ENCODE results near the gene XYLT1.

The XYLT1 gene

GRCh38 chr16:17504050-17504449 lies 33.3 kb upstream of the XYLT1 start:
- TF ChIP-seq CTCF (IDR thresholded peaks at IDR 0.05; ENCODE audit: low read depth, low read length) = no peak
- no peak for DNase-seq
- Histone ChIP-seq H3K27me3 (ENCODE audit: insufficient read depth, low read depth, severe bottlenecking) (no peaks in the 10 kb centered on the region), H3K4me3 (ENCODE audit: low read depth, low read length) (no peak overlapping the region), H3K9me3 (ENCODE audit: severe bottlenecking) (no peaks in the 10 kb centered on the region), H3K36me3 (no peaks in the 10 kb centered on the region), H3K27ac (no peak overlapping the region)

DNA sequence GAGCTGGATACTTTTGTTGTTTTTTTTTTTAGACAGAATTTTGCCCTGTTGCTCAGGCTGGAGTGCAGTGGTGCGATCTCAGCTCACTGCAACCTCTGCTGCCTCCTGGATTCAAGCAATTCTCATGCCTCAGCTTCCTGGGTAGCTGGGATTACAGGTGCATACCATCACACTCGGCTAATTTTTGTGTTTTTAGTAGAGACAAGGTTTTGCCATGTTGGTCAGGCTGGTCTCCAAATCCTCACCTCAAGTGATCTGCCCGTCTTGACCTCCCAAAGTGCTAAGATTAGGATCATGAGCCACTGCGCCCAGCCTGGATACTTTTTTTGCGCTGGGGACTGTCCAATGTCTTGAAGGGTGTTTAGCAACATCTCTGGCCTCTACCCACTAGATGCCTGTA lies 32.6 kb upstream of the XYLT1 start:
- Histone ChIP-seq H3K27ac (no peak overlapping the region), H3K9me3 (ENCODE audit: severe bottlenecking) (no peaks in the 10 kb centered on the region), H3K36me3 (no peaks in the 10 kb centered on the region), H3K27me3 (ENCODE audit: insufficient read depth, low read depth, severe bottlenecking) (no peaks in the 10 kb centered on the region), H3K4me3 (ENCODE audit: low read depth, low read length) (no peak overlapping the region)
- DNase-seq = no peak
- no peak for TF ChIP-seq CTCF (IDR thresholded peaks at IDR 0.05; ENCODE audit: low read depth, low read length)

- no peak for DNase-seq
- H3K27ac ChIP-seq = no peak overlapping the region
- H3K4me3 ChIP-seq (ENCODE audit: low read depth, low read length) = no peak overlapping the region
- no peaks in the 10 kb centered on the region for H3K27me3 ChIP-seq (ENCODE audit: insufficient read depth, low read depth, severe bottlenecking)
- TF ChIP-seq CTCF (IDR thresholded peaks at IDR 0.05; ENCODE audit: low read depth, low read length) = no peak
- H3K9me3 ChIP-seq (ENCODE audit: severe bottlenecking) = no peaks in the 10 kb centered on the region
- H3K36me3 ChIP-seq = no peaks in the 10 kb centered on the region
These were observed 30.6 kb upstream of the XYLT1 start for GRCh38 chr16:17501321-17501720.

DNA sequence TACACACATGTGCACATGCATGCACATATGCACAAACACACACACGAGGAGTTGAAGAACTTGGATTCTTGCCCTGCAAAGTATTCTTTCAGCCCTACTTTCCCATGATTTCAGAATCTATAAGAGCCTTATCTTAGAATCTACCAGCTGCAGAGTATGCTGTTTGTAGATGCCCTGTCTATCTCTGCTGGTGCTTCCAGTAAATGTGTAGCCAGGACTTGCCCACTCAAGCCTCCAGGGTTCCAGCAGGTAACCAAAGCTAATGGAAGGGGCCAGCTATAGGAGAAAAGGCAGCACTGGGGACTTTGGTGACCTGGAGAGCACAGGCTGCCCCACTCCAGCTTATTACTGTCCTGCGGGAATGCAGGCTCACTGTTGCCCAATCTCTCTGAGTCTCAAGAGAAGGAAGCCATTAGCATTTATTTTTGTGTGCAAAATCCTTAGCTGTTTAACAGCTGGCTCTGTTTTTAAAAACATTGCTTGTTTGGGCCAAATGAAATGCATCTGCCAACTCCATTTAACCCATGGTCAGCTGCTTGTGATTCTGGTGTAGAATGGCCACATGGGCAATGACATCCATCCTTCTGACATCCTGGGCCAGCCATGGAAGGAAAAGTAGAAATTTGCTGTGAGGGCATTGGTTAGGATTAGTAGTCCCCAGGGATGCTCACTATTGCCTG lies 28.6 kb upstream of the XYLT1 start:
- TF ChIP-seq CTCF (IDR thresholded peaks at IDR 0.05; ENCODE audit: low read depth, low read length) = no peak

GRCh38 chr16:17497648-17498047 lies 26.9 kb upstream of the XYLT1 start:
- Histone ChIP-seq H3K27me3 (ENCODE audit: insufficient read depth, low read depth, severe bottlenecking) (no peaks in the 10 kb centered on the region), H3K9me3 (ENCODE audit: severe bottlenecking) (no peaks in the 10 kb centered on the region), H3K4me3 (ENCODE audit: low read depth, low read length) (no peak overlapping the region), H3K36me3 (no peaks in the 10 kb centered on the region), H3K27ac (no peak overlapping the region)
- no peak for DNase-seq
- TF ChIP-seq CTCF (IDR thresholded peaks at IDR 0.05; ENCODE audit: low read depth, low read length) = no peak

More for the DNA sequence above, 28.6 kb upstream of the XYLT1 start:
- DNase-seq = no peak
- H3K27me3 ChIP-seq (ENCODE audit: insufficient read depth, low read depth, severe bottlenecking) = no peaks in the 10 kb centered on the region
- H3K27ac ChIP-seq = no peak overlapping the region
- no peaks in the 10 kb centered on the region for H3K9me3 ChIP-seq (ENCODE audit: severe bottlenecking)
- H3K4me3 ChIP-seq (ENCODE audit: low read depth, low read length) = no peak overlapping the region
- H3K36me3 ChIP-seq = no peaks in the 10 kb centered on the region

DNA sequence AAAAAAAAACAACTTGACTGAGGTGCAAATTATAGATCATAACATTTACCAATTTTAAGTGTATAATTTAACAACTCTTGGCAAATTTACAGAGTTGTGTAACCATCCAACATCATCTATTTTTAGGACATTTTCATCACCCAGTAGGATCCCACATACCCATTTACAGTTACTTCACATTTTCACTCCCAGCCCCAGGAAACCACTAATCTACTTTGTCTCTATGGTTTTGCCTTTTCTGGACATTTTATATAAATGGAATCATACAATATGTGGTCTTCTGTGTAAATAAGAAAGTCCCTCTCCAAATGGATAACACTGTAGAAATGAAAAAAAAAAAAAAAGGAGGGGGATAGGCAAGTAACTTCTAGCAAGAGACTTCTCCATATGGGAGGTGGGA lies 26.1 kb upstream of the XYLT1 start:
- no peaks in the 10 kb centered on the region for H3K9me3 ChIP-seq (ENCODE audit: severe bottlenecking)
- no peak overlapping the region for H3K27ac ChIP-seq
- TF ChIP-seq CTCF (IDR thresholded peaks at IDR 0.05; ENCODE audit: low read depth, low read length) = no peak
- H3K4me3 ChIP-seq (ENCODE audit: low read depth, low read length) = no peak overlapping the region
- DNase-seq = no peak
- H3K36me3 ChIP-seq = no peaks in the 10 kb centered on the region
- no peaks in the 10 kb centered on the region for H3K27me3 ChIP-seq (ENCODE audit: insufficient read depth, low read depth, severe bottlenecking)

Measured in WERI-Rb-1 (cell line).